A673 (cell line): Measurements from ENCODE around the gene RASSF10.

Source experiments
- CTCF ChIP-seq: fragments of 300-800, 200-600 bp; sonication (generic); conservative IDR thresholded peaks from 2 replicates; pipeline ENCODE4 v1.5.1; 2017; ENCODE audit warnings: low read depth, mild to moderate bottlenecking, antibody characterized with exemption, low read length, moderate library complexity, mixed read lengths
- EZH2 ChIP-seq: fragments of 200-600 bp; sonication (generic); IDR thresholded peaks from 2 replicates; pipeline ENCODE4 v1.6.1; 2017; ENCODE audit warnings: borderline replicate concordance, low read depth, mild to moderate bottlenecking, mixed read lengths, antibody characterized with exemption, low read length; ENCODE audit not compliant: poor library complexity, severe bottlenecking

- TF ChIP-seq CTCF (no peak), EZH2 (no peak)
Measured at GRCh38 chr11:12989428-12990161, 19.5 kb upstream of the RASSF10 start.
